Measurements from ENCODE around the gene VSTM4. TPM values are rescaled to one million over a fixed set of nuclear protein-coding genes. Genes with fewer than 3 reads are reported as not detected.
A peak's percentile ranks its signal among the peaks of the same experiment; 100 is the strongest.

Gene VSTM4
- polyA plus RNA-seq (2013, experiment 1 of 2), result 1.1 TPM
- polyA plus RNA-seq (2013, experiment 2 of 2), result 1.2 TPM

DNA sequence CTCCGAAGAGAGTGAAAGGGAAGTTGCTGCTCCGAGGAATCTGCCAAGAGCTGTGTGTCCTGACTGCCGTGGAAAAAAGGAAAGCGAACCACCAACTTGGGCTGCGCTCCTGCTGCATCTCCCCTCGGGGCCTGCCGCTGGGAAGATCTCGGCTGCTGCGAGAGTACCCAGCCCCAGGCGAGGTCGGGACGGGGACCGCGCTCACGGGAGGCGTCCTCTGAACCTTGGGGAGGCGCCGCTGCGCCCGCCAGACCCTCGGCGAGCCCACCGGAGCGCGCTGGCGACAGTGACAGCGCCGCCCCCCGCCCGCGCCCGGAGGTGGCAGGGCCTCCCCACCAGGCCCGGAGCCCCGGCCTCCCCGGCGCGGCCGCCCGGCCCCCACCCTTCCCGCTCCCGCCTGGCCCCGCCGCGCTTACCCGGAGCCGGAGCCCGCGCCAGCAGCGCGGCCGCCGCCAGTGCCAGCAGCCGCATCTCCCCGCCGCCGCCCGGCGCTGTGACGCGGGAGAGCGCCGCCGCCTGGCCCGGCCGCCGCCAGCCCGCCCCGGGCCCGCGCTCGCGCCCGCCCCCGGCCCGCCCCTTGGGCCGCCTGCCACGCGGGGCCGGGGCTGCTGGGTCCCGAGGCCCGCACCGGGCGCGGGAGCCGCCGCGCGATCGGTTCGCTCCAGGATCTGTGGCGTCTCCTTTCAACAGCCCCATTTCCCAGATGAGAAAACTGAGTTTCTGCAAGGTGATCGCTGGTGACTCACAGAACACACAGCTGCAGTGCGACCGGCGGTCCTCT is at the start of gene VSTM4:
Gene VSTM4, minus strand, starts transcription at position 508 of the 781 bp plus-strand sequence. Its CDS starts 37 bp downstream, at position 471.
- H3K4me3 ChIP-seq (ENCODE audit: insufficient read depth in 1 of 2, low read depth in 1 of 2, low read length in 2 of 2), result peak within 1 kb of the TSS; percentile 60 to 84
- no peak within 1 kb of the TSS for H3K27ac ChIP-seq (ENCODE audit: low read length, poor library complexity, severe bottlenecking)
- no peak within 1 kb of the TSS for H3K14ac ChIP-seq (ENCODE audit: low read length in 2 of 2)
- no peaks in the 10 kb centered on the region for H3K9me3 ChIP-seq (ENCODE audit: control insufficient read depth, low read length)
- H3K27me3 ChIP-seq (ENCODE audit: control insufficient read depth in 1 of 2, insufficient read depth in 1 of 2, low read length in 2 of 2), result peaks cover 0 to 25% of the 10 kb centered on the region in 2 experiments
- 4% methylated on average over 47 of the region's 95 CpGs for WGBS
- H3K4me1 ChIP-seq (ENCODE audit: control insufficient read depth, insufficient read depth, low read depth, low read length), result peaks cover 8% of the 10 kb centered on the region
- H3K4ac ChIP-seq (ENCODE audit: low read depth in 1 of 2, low read length in 2 of 2), result no peak within 1 kb of the TSS
- no peaks in the 10 kb centered on the region for H3K36me3 ChIP-seq (ENCODE audit: control insufficient read depth in 1 of 2, insufficient read depth in 2 of 2, low read depth in 1 of 2, low read length in 2 of 2)
- peak within 1 kb of the TSS; percentile 89 for H3K9ac ChIP-seq (ENCODE audit: low read length)
- H2BK12ac ChIP-seq (ENCODE audit: low read length in 2 of 2), result no peak within 1 kb of the TSS
- H4K8ac ChIP-seq (ENCODE audit: low read length), result no peak within 1 kb of the TSS
- H3K23ac ChIP-seq (ENCODE audit: low read length in 2 of 2), result no peak within 1 kb of the TSS
- no peak within 1 kb of the TSS for H2BK120ac ChIP-seq (ENCODE audit: low read depth, low read length)
- no peak within 1 kb of the TSS for H4K91ac ChIP-seq (ENCODE audit: low read length)
- peak; percentile 45 for DNase-seq
- H2AK5ac ChIP-seq (ENCODE audit: low read length, severe bottlenecking), result peak within 1 kb of the TSS; percentile 31
- peak within 1 kb of the TSS; percentile 70 for H3K4me2 ChIP-seq (ENCODE audit: low read length, poor library complexity, severe bottlenecking)
- peaks cover 8% of the 10 kb centered on the region for H3K79me1 ChIP-seq (replicated peaks; ENCODE audit: low read length, poor library complexity, severe bottlenecking)
- H2BK15ac ChIP-seq (ENCODE audit: low read depth, poor library complexity, severe bottlenecking), result no peak within 1 kb of the TSS
- no peak within 1 kb of the TSS for H2BK5ac ChIP-seq (ENCODE audit: low read depth, low read length, poor library complexity, severe bottlenecking)
- peak within 1 kb of the TSS; percentile 46 for H2AFZ ChIP-seq (ENCODE audit: low read depth, low read length)
- no peak within 1 kb of the TSS for H3K18ac ChIP-seq (ENCODE audit: low read depth in 1 of 2, low read length in 2 of 2)

GRCh38 chr10:49164559-49165188 is 49.4 kb upstream of the VSTM4 start:
- 49% methylated on average over 8 of the region's 9 CpGs for WGBS
- H3K23ac ChIP-seq (ENCODE audit: low read length in 2 of 2), result no peak overlapping the region

DNA sequence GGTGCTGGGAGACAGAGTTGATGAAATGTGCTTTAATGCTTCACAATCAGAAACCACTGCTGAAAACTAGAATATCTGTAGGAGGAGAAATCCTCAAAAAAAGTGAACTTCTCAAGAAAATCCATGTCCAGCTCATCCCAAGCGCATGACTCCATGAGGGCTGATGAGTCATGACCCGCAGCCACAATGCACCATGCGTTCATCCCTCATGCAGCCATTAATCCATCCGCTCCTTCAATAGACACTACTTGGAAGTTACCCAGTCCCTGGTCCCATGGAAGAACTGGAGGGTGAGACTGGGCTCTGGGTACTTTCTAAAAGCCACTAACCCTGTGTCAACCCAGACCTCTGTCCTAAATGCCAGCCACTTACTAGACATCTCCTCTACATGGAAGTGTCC is 48.4 kb upstream of the VSTM4 start:
- Histone ChIP-seq H3K9me3 (ENCODE audit: control insufficient read depth, low read length) (no peaks in the 10 kb centered on the region), H2AFZ (ENCODE audit: low read depth, low read length) (no peak overlapping the region), H3K18ac (ENCODE audit: low read depth in 1 of 2, low read length in 2 of 2) (no peak overlapping the region), H3K4me2 (ENCODE audit: low read length, poor library complexity, severe bottlenecking) (no peak overlapping the region), H4K8ac (ENCODE audit: low read length) (no peak overlapping the region), H2AK5ac (ENCODE audit: low read length, severe bottlenecking) (no peak overlapping the region), H4K91ac (ENCODE audit: low read length) (no peak overlapping the region), H3K9ac (ENCODE audit: low read length) (peak overlapping the region; percentile 58), H3K4ac (ENCODE audit: low read depth in 1 of 2, low read length in 2 of 2) (no peak overlapping the region), H3K4me1 (ENCODE audit: control insufficient read depth, insufficient read depth, low read depth, low read length) (peaks cover 3% of the 10 kb centered on the region), H3K14ac (ENCODE audit: low read length in 2 of 2) (no peak overlapping the region), H2BK5ac (ENCODE audit: low read depth, low read length, poor library complexity, severe bottlenecking) (no peak overlapping the region), H3K23ac (ENCODE audit: low read length in 2 of 2) (no peak overlapping the region), H2BK12ac (ENCODE audit: low read length in 2 of 2) (no peak overlapping the region), H3K4me3 (ENCODE audit: insufficient read depth in 1 of 2, low read depth in 1 of 2, low read length in 2 of 2) (no peak overlapping the region), H3K79me1 (replicated peaks; ENCODE audit: low read length, poor library complexity, severe bottlenecking) (no peaks in the 10 kb centered on the region), H3K36me3 (ENCODE audit: control insufficient read depth in 1 of 2, insufficient read depth in 2 of 2, low read depth in 1 of 2, low read length in 2 of 2) (no peaks in the 10 kb centered on the region), H2BK120ac (ENCODE audit: low read depth, low read length) (no peak overlapping the region), H3K27ac (ENCODE audit: low read length, poor library complexity, severe bottlenecking) (no peak overlapping the region), H3K27me3 (ENCODE audit: control insufficient read depth in 1 of 2, insufficient read depth in 1 of 2, low read length in 2 of 2) (peaks cover 0 to 11% of the 10 kb centered on the region in 2 experiments), H2BK15ac (ENCODE audit: low read depth, poor library complexity, severe bottlenecking) (no peak overlapping the region)
- DNase-seq, result peak; percentile 52
- 77% methylated on average over 4 of the region's 4 CpGs for WGBS

More at GRCh38 chr10:49164559-49165188, 49.4 kb upstream of the VSTM4 start:
- Histone ChIP-seq H3K4me2 (ENCODE audit: low read length, poor library complexity, severe bottlenecking) (no peak overlapping the region), H4K8ac (ENCODE audit: low read length) (no peak overlapping the region), H2AFZ (ENCODE audit: low read depth, low read length) (no peak overlapping the region), H3K27ac (ENCODE audit: low read length, poor library complexity, severe bottlenecking) (no peak overlapping the region), H3K27me3 (ENCODE audit: control insufficient read depth in 1 of 2, insufficient read depth in 1 of 2, low read length in 2 of 2) (peaks cover 0 to 11% of the 10 kb centered on the region in 2 experiments), H2BK12ac (ENCODE audit: low read length in 2 of 2) (no peak overlapping the region), H3K4ac (ENCODE audit: low read depth in 1 of 2, low read length in 2 of 2) (no peak overlapping the region), H2AK5ac (ENCODE audit: low read length, severe bottlenecking) (no peak overlapping the region), H3K9ac (ENCODE audit: low read length) (no peak overlapping the region), H2BK15ac (ENCODE audit: low read depth, poor library complexity, severe bottlenecking) (no peak overlapping the region), H3K18ac (ENCODE audit: low read depth in 1 of 2, low read length in 2 of 2) (no peak overlapping the region), H3K14ac (ENCODE audit: low read length in 2 of 2) (no peak overlapping the region), H4K91ac (ENCODE audit: low read length) (no peak overlapping the region), H3K4me1 (ENCODE audit: control insufficient read depth, insufficient read depth, low read depth, low read length) (peaks cover 3% of the 10 kb centered on the region), H2BK5ac (ENCODE audit: low read depth, low read length, poor library complexity, severe bottlenecking) (no peak overlapping the region), H3K79me1 (replicated peaks; ENCODE audit: low read length, poor library complexity, severe bottlenecking) (no peaks in the 10 kb centered on the region), H2BK120ac (ENCODE audit: low read depth, low read length) (no peak overlapping the region), H3K9me3 (ENCODE audit: control insufficient read depth, low read length) (no peaks in the 10 kb centered on the region), H3K4me3 (ENCODE audit: insufficient read depth in 1 of 2, low read depth in 1 of 2, low read length in 2 of 2) (no peak overlapping the region), H3K36me3 (ENCODE audit: control insufficient read depth in 1 of 2, insufficient read depth in 2 of 2, low read depth in 1 of 2, low read length in 2 of 2) (no peaks in the 10 kb centered on the region)
- DNase-seq, result peak; percentile 32

DNA sequence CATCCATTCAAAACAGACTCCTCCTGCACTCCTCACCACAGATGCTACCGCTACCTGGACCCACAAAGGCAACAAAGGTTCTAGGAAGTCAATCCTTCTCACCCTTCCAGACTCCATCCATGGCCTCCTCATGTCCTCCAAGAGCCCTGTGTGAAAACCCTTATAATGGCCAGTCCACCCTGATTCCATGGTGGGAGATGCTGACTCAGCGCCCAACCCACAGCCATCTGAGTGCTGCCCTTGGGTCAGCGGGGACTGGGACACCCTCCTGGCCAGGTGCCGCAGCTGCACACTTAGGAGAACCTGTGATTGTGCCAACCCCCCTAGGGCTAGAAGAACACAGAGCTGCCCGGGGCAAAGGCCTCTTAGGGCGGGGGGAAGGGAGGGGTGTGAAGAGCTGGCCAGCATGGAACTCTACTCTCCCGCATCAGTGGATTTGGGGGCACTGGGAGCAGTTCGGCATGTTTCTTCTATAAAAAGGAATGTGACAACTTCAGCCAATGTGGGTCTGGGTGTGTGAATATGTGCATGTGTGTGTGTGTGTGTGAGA is 47.5 kb upstream of the VSTM4 start:
- Histone ChIP-seq H3K4me1 (ENCODE audit: control insufficient read depth, insufficient read depth, low read depth, low read length) (peaks cover 3% of the 10 kb centered on the region), H2BK12ac (ENCODE audit: low read length in 2 of 2) (no peak overlapping the region), H2AFZ (ENCODE audit: low read depth, low read length) (no peak overlapping the region), H3K14ac (ENCODE audit: low read length in 2 of 2) (no peak overlapping the region), H3K9ac (ENCODE audit: low read length) (no peak overlapping the region), H3K4me2 (ENCODE audit: low read length, poor library complexity, severe bottlenecking) (no peak overlapping the region), H3K36me3 (ENCODE audit: control insufficient read depth in 1 of 2, insufficient read depth in 2 of 2, low read depth in 1 of 2, low read length in 2 of 2) (no peaks in the 10 kb centered on the region), H2BK15ac (ENCODE audit: low read depth, poor library complexity, severe bottlenecking) (no peak overlapping the region), H4K91ac (ENCODE audit: low read length) (no peak overlapping the region), H3K79me1 (replicated peaks; ENCODE audit: low read length, poor library complexity, severe bottlenecking) (no peaks in the 10 kb centered on the region), H3K4ac (ENCODE audit: low read depth in 1 of 2, low read length in 2 of 2) (no peak overlapping the region), H2BK5ac (ENCODE audit: low read depth, low read length, poor library complexity, severe bottlenecking) (no peak overlapping the region), H2BK120ac (ENCODE audit: low read depth, low read length) (no peak overlapping the region), H3K9me3 (ENCODE audit: control insufficient read depth, low read length) (no peaks in the 10 kb centered on the region), H3K27me3 (ENCODE audit: control insufficient read depth in 1 of 2, insufficient read depth in 1 of 2, low read length in 2 of 2) (peaks cover 0 to 7% of the 10 kb centered on the region in 2 experiments), H4K8ac (ENCODE audit: low read length) (no peak overlapping the region), H3K23ac (ENCODE audit: low read length in 2 of 2) (no peak overlapping the region), H3K27ac (ENCODE audit: low read length, poor library complexity, severe bottlenecking) (no peak overlapping the region), H3K18ac (ENCODE audit: low read depth in 1 of 2, low read length in 2 of 2) (no peak overlapping the region), H3K4me3 (ENCODE audit: insufficient read depth in 1 of 2, low read depth in 1 of 2, low read length in 2 of 2) (no peak overlapping the region), H2AK5ac (ENCODE audit: low read length, severe bottlenecking) (no peak overlapping the region)
- 85% methylated on average over 8 of the region's 8 CpGs for WGBS
- DNase-seq, result no peak

Data from mesenchymal stem cell (in vitro differentiated cells and primary cell).